K562 treated with DMSO at 1 percent for 4 hours (cell line): ENCODE data around the gene DYNC1I2. TPM values are rescaled to one million over a fixed set of nuclear protein-coding genes. Genes with fewer than 3 reads are reported as not detected.

Experiments used
- total RNA-seq: library from RNA; unstranded; fragments of 300-600 nt; gene quantifications from 2 replicates; pipeline ENCODE4 v1.2.3, GENCODE V29; 2022; ENCODE audit not compliant: insufficient read depth

The DYNC1I2 gene
- 48.0 and 58.9 TPM in 2 replicates for total RNA-seq

DNA sequence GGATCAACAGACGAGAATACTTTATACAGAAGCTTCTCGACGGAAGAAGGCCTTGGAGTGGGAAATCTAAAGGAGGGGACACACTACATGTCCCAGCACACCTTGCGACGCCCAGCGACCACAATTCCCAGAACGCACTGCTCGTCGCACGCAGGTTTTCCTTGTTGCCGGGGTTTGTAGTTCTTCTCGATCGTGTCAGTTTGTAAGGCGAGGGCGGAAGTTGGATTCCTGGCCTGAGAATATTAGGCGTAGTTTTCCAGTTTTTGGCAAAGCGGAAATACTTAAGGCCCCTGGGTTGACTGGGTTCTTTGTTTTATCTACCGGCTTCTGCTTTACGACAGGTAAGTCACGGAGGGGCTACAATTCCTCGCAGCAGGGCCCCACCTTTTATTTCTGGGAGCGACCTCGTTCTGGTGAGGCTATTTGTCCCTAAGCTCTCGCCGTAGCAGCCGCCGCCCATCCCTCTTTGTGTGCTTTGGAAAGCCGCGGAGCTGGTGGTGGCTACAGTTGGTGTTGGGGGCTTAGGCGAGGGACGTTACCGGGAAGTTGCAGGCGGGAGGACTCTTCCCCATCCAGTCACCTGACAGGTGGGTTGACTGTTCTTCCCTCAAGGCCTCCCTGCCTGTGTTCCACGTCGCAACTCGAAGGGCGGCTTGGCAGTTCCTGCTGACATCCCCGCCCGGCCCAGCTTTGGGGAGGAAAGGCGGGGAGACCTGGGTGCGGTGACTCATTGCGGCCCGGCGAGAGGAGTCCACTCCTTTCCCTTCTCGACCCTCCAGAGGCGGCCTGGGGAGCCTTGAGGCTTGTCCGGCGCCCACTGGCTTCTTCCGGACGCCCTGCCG, at the start of gene DYNC1I2:
DYNC1I2 (plus strand) TSS at position 183 of the 842 bp plus-strand sequence. CDS start 2,687 bp downstream, outside the sequence.

Other genes with a start within 250 kb of the DYNC1I2 start
- 10.7 and 11.3 TPM in 2 replicates for gene CYBRD1, start 165.0 kb upstream of the DYNC1I2 start, total RNA-seq
- 7.7 and 8.3 TPM in 2 replicates for gene SLC25A12, start 206.8 kb downstream of the DYNC1I2 start, total RNA-seq
- gene HAT1, start 235.0 kb downstream of the DYNC1I2 start, total RNA-seq = 133 and 135 TPM in 2 replicates